Liver (tissue), 9 donors: ENCODE measurements around the gene ZNF491. TPM values are rescaled to one million over a fixed set of nuclear protein-coding genes. Genes with fewer than 3 reads are reported as not detected.

ENCODE experiments used
- DNase-seq: peaks from one replicate; pipeline ENCODE4 v3.0.0-alpha.2; 2017; ENCODE audit warnings: low spot score
- H3K27ac ChIP-seq, 2 donors: one replicate each; pipeline ENCODE4 v1.7.0; 2013; ENCODE audit warnings: inconsistent platforms in 2 of 2, low read length in 2 of 2, control low read depth in 1 of 2, low read depth in 1 of 2, mild to moderate bottlenecking in 1 of 2
- H3K27me3 ChIP-seq, 4 donors: one replicate each; pipeline versions ENCODE4 v1.6.1 to v1.7.0; 2013; ENCODE audit warnings: low read length in 3 of 4, inconsistent platforms in 1 of 4, mild to moderate bottlenecking in 1 of 4, moderate library complexity in 1 of 4; ENCODE audit not compliant: control insufficient read depth in 4 of 4, insufficient read depth in 4 of 4
- H3K36me3 ChIP-seq, 4 donors: one replicate each; pipeline versions ENCODE4 v1.6.1 to v1.7.0; 2013; ENCODE audit warnings: low read length in 3 of 4, mild to moderate bottlenecking in 3 of 4, low read depth in 1 of 4, moderate library complexity in 1 of 4; ENCODE audit not compliant: control insufficient read depth in 4 of 4, insufficient read depth in 3 of 4
- H3K4me1 ChIP-seq, 4 donors: one replicate each; pipeline versions ENCODE4 v1.6.1 to v1.7.0; 2013; ENCODE audit warnings: low read length in 3 of 4, mild to moderate bottlenecking in 3 of 4, moderate library complexity in 1 of 4; ENCODE audit not compliant: control insufficient read depth in 4 of 4, insufficient read depth in 4 of 4
- H3K4me3 ChIP-seq, 3 donors: one replicate each; pipeline versions ENCODE4 v1.6.1 to v1.7.0; 2013; ENCODE audit warnings: low read length in 3 of 3, control low read depth in 1 of 3, low read depth in 1 of 3, mild to moderate bottlenecking in 1 of 3
- H3K9ac ChIP-seq, 2 donors: one replicate each; pipeline ENCODE4 v1.7.0; 2013; ENCODE audit warnings: low read length in 2 of 2, mild to moderate bottlenecking in 2 of 2, moderate library complexity in 2 of 2, control low read depth in 1 of 2, low read depth in 1 of 2
- H3K9me3 ChIP-seq, 4 donors: one replicate each; pipeline versions ENCODE4 v1.6.1 to v1.7.0; 2013; ENCODE audit warnings: low read length in 3 of 4; ENCODE audit not compliant: control insufficient read depth in 4 of 4
- EGR1 ChIP-seq, 2 donors: IDR thresholded peaks; 2 replicates each; pipeline ENCODE4 v1.6.1; 2016 to 2018; ENCODE audit warnings: antibody characterized with exemption in 2 of 2, low read depth in 2 of 2
- FOXA1 ChIP-seq: IDR thresholded peaks from 2 replicates; pipeline ENCODE4 v1.6.1; 2016; ENCODE audit warnings: antibody characterized with exemption
- FOXA2 ChIP-seq: IDR thresholded peaks from 2 replicates; pipeline ENCODE4 v1.6.1; 2016; ENCODE audit warnings: antibody characterized with exemption
- GABPA ChIP-seq, 2 donors: IDR thresholded peaks in 1 of 2; conservative IDR thresholded peaks in 1 of 2; 2 replicates each; pipeline ENCODE4 v1.6.1; 2016; ENCODE audit warnings: antibody characterized with exemption in 2 of 2, mild to moderate bottlenecking in 1 of 2, moderate library complexity in 1 of 2
- HNF4A ChIP-seq, 2 donors: conservative IDR thresholded peaks; 2 replicates each; pipeline ENCODE4 v1.6.1; 2016; ENCODE audit warnings: antibody characterized with exemption in 2 of 2, mild to moderate bottlenecking in 2 of 2
- JUND ChIP-seq, 2 donors: IDR thresholded peaks; 2 replicates each; pipeline ENCODE4 v1.6.1; 2016; ENCODE audit warnings: antibody characterized with exemption in 2 of 2
- NR2F2 ChIP-seq: IDR thresholded peaks from 2 replicates; pipeline ENCODE4 v1.6.1; 2016; ENCODE audit warnings: antibody characterized with exemption
- RAD21 ChIP-seq, 2 donors: IDR thresholded peaks; 2 replicates each; pipeline ENCODE4 v1.6.1; 2016; ENCODE audit warnings: antibody characterized with exemption in 2 of 2, mild to moderate bottlenecking in 2 of 2
- RXRA ChIP-seq, 2 donors: IDR thresholded peaks; 2 replicates each; pipeline ENCODE4 v1.6.1; 2017 to 2018; ENCODE audit warnings: antibody characterized with exemption in 2 of 2, mild to moderate bottlenecking in 1 of 2
- SP1 ChIP-seq: IDR thresholded peaks from 2 replicates; pipeline ENCODE4 v1.6.1; 2018; ENCODE audit warnings: antibody characterized with exemption, mild to moderate bottlenecking
- TAF1 ChIP-seq: conservative IDR thresholded peaks from 2 replicates; pipeline ENCODE4 v1.6.1; 2016; ENCODE audit warnings: antibody characterized with exemption, mild to moderate bottlenecking
- YY1 ChIP-seq: IDR thresholded peaks from 2 replicates; pipeline ENCODE4 v1.6.1; 2016; ENCODE audit warnings: antibody characterized with exemption, mild to moderate bottlenecking
- WGBS: extraction: QIAGEN DNeasy Blood & Tissue Kit; methylation state at CpG from one replicate; pipeline ENCODE4 v1.1.7; 2013; 5-methylcytosine and 5-hydroxymethylcytosine counted together
- polyA plus RNA-seq, 2 donors: library from polyadenylated mRNA; stranded (reverse) in 1 of 2; unstranded in 1 of 2; fragments of 200-250 nt in 1 of 2; fragments of >200 nt in 1 of 2; fragmentation: Nextera tagmentation in 1 of 2; extraction: Ambion mirVana in 1 of 2; gene quantifications; one replicate each; pipeline versions ENCODE4 v1.2.1 to v1.2.3, GENCODE V29; 2013 to 2015
- total RNA-seq, 2 donors: library from RNA; depleted of rRNA; stranded (reverse); fragments of >200 nt; gene quantifications; one replicate each; pipeline ENCODE4 v1.2.3, GENCODE V29; 2014
- TF ChIP-seq, protein P1 (sequence below): IDR thresholded peaks from 2 replicates; pipeline ENCODE4 v1.6.1; 2016; ENCODE audit warnings: antibody characterized with exemption
- TF ChIP-seq, protein P2 (sequence below): IDR thresholded peaks from 2 replicates; pipeline ENCODE4 v1.6.1; 2016; ENCODE audit warnings: antibody characterized with exemption
- TF ChIP-seq, protein P3 (sequence below): IDR thresholded peaks from 2 replicates; pipeline ENCODE4 v1.6.1; 2016; ENCODE audit warnings: antibody characterized with exemption
- TF ChIP-seq, protein P4 (sequence below): fragments of 150-350 bp; IDR thresholded peaks from 2 replicates; pipeline ENCODE4 v1.5.1; 2017; ENCODE audit warnings: improper control_type of control experiment, low read depth, low read length; ENCODE audit not compliant: missing input control
- donor health status: healthy.
- donor health status: healthy.
- donor health status: healthy.
- donor health status: healthy.
- donor health status: healthy.

Gene ZNF491
- total and polyA plus RNA-seq, 4 donors = 0.24 to 1.8 (median 0.75) TPM

DNA sequence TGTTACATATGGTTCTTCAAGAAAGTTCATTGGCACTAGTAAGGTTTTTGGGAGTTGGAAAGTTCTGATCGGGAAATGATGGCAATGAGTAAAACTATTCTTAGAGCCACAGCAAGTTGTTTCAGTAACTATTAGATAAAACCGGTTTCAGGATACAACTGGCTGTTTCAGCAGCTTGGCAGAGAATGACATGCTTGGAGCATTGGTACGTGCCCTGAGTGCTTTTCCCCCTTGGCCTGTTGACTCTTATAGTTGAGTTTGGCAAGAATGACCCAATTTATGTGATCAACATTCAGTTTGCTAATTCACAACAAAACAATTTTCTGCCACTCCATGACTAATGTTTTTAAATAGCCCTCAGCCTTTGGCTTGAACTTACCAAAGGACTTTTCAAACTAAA lies 10.8 kb upstream of the ZNF491 start:
- Histone ChIP-seq H3K4me3 (peak overlapping the region in 2 of 3 donors; percentile 22 to 34), H3K4me1 (no peaks in the 10 kb centered on the region), H3K9ac (no peak overlapping the region), H3K9me3 (peaks cover 31 to 53% (median 40%) of the 10 kb centered on the region in 4 donors), H3K36me3 (peaks cover 0 to 9% (median 3%) of the 10 kb centered on the region in 4 donors), H3K27me3 (no peaks in the 10 kb centered on the region), H3K27ac (no peak overlapping the region)
- DNase-seq = no peak
- TF ChIP-seq GABPA (IDR thresholded peaks at IDR 0.05 in 1 of 2, conservative IDR thresholded peaks at IDR 0.05 in 1 of 2) = no peak
- WGBS = 77% methylated on average over 3 of the region's 3 CpGs

DNA sequence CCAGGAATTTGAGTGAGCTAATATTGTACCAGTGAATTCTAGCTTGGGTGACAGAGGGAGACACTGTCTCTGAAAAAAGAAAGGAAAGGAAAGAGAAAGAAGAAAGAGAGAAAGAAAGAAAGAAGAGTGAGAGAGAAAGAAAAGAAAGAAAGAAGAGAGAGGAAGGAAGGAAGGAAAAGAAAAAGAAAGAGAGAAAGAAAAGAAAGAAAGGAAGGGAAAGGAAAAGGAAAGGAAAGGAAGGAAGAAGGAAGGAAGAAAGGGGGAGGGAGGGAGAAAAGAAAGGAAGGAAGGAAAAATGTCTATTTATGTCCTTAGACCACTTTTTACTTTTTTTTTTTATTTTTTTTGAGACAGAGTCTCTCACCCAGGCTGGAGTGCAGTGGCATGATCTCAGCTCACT lies 5.4 kb upstream of the ZNF491 start:
- no peak overlapping the region for H3K27ac ChIP-seq
- no peaks in the 10 kb centered on the region for H3K27me3 ChIP-seq
- no peaks in the 10 kb centered on the region for H3K36me3 ChIP-seq
- TF ChIP-seq TAF1 (no peak), JUND (IDR thresholded peaks at IDR 0.05) (no peak), EGR1 (IDR thresholded peaks at IDR 0.05; ENCODE audit: low read depth in 2 of 2) (no peak), FOXA2 (no peak), GABPA (IDR thresholded peaks at IDR 0.05 in 1 of 2, conservative IDR thresholded peaks at IDR 0.05 in 1 of 2) (no peak), YY1 (no peak), RAD21 (IDR thresholded peaks at IDR 0.05) (no peak)
- TF ChIP-seq, protein P1, sequence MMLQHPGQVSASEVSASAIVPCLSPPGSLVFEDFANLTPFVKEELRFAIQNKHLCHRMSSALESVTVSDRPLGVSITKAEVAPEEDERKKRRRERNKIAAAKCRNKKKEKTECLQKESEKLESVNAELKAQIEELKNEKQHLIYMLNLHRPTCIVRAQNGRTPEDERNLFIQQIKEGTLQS = no peak
- TF ChIP-seq, protein P2, sequence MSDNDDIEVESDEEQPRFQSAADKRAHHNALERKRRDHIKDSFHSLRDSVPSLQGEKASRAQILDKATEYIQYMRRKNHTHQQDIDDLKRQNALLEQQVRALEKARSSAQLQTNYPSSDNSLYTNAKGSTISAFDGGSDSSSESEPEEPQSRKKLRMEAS = no peak
- TF ChIP-seq, protein P3, sequence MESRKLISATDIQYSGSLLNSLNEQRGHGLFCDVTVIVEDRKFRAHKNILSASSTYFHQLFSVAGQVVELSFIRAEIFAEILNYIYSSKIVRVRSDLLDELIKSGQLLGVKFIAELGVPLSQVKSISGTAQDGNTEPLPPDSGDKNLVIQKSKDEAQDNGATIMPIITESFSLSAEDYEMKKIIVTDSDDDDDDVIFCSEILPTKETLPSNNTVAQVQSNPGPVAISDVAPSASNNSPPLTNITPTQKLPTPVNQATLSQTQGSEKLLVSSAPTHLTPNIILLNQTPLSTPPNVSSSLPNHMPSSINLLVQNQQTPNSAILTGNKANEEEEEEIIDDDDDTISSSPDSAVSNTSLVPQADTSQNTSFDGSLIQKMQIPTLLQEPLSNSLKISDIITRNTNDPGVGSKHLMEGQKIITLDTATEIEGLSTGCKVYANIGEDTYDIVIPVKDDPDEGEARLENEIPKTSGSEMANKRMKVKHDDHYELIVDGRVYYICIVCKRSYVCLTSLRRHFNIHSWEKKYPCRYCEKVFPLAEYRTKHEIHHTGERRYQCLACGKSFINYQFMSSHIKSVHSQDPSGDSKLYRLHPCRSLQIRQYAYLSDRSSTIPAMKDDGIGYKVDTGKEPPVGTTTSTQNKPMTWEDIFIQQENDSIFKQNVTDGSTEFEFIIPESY = no peak
- peaks cover 4 to 8% (median 6%) of the 10 kb centered on the region in 4 donors for H3K4me1 ChIP-seq
- no peak overlapping the region for H3K4me3 ChIP-seq
- DNase-seq = no peak
- peaks cover 8 to 16% (median 10%) of the 10 kb centered on the region in 4 donors for H3K9me3 ChIP-seq
- H3K9ac ChIP-seq = no peak overlapping the region

DNA sequence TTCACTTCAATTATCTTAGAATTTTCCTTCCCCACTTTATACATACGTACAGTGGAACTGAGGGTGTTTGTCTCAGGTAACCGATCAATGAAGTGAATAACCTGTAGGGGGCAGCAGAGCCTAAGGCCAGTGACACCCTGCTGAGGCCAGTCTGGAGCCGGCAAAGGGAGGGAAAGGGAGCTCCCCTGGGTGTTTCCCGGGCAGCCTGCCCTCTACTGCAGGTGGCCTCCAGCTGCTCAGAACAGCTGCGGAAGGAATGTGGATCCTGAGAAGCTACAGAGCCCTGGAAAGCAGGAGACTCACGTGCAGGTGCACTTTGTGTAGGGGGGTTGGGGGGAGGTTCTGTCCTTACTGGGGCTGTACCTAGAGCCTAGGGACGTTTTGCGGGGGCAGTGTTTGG lies 832 bp upstream of the ZNF491 start:
- 11% methylated on average over 8 of the region's 8 CpGs for WGBS
- Histone ChIP-seq H3K4me1 (peaks cover 6 to 14% (median 12%) of the 10 kb centered on the region in 4 donors), H3K4me3 (no peak overlapping the region), H3K27me3 (no peaks in the 10 kb centered on the region), H3K27ac (no peak overlapping the region), H3K36me3 (no peaks in the 10 kb centered on the region), H3K9ac (peak overlapping the region in 1 of 2 donors; percentile 14), H3K9me3 (peaks cover 0 to 4% (median 0%) of the 10 kb centered on the region in 4 donors)
- TF ChIP-seq YY1 (no peak), HNF4A (conservative IDR thresholded peaks at IDR 0.05) (peak in 1 of 2 donors; percentile 7), SP1 (peak; percentile 32), NR2F2 (no peak), RXRA (IDR thresholded peaks at IDR 0.05) (peak; percentile 29 to 60), GABPA (IDR thresholded peaks at IDR 0.05 in 1 of 2, conservative IDR thresholded peaks at IDR 0.05 in 1 of 2) (no peak), FOXA1 (no peak), RAD21 (IDR thresholded peaks at IDR 0.05) (peak; percentile 94)
- TF ChIP-seq, protein P4, sequence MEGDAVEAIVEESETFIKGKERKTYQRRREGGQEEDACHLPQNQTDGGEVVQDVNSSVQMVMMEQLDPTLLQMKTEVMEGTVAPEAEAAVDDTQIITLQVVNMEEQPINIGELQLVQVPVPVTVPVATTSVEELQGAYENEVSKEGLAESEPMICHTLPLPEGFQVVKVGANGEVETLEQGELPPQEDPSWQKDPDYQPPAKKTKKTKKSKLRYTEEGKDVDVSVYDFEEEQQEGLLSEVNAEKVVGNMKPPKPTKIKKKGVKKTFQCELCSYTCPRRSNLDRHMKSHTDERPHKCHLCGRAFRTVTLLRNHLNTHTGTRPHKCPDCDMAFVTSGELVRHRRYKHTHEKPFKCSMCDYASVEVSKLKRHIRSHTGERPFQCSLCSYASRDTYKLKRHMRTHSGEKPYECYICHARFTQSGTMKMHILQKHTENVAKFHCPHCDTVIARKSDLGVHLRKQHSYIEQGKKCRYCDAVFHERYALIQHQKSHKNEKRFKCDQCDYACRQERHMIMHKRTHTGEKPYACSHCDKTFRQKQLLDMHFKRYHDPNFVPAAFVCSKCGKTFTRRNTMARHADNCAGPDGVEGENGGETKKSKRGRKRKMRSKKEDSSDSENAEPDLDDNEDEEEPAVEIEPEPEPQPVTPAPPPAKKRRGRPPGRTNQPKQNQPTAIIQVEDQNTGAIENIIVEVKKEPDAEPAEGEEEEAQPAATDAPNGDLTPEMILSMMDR = peak; percentile 83
- DNase-seq = peak; percentile 83
